Measurements from ENCODE around the gene UMAD1.

DNA sequence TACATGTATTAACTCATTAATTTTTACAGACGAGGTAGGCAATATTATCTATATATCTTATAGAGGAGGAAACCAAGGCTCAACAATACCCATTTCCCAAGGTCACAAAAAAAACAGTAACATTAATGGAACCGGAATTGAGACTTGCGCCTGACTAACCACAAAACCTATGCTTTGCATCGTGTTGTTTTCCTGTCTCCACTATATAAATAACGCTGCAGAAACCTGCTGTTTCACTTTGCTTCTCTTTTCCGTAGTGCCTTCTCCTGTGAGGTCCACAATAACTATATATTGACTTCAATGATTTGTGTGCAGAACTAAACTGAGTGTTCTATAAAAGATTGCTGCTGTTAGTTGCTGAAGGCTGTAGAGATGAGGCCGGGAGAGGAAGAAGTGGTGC lies 175.5 kb downstream of the UMAD1 start:
- TF ChIP-seq, protein P1, sequence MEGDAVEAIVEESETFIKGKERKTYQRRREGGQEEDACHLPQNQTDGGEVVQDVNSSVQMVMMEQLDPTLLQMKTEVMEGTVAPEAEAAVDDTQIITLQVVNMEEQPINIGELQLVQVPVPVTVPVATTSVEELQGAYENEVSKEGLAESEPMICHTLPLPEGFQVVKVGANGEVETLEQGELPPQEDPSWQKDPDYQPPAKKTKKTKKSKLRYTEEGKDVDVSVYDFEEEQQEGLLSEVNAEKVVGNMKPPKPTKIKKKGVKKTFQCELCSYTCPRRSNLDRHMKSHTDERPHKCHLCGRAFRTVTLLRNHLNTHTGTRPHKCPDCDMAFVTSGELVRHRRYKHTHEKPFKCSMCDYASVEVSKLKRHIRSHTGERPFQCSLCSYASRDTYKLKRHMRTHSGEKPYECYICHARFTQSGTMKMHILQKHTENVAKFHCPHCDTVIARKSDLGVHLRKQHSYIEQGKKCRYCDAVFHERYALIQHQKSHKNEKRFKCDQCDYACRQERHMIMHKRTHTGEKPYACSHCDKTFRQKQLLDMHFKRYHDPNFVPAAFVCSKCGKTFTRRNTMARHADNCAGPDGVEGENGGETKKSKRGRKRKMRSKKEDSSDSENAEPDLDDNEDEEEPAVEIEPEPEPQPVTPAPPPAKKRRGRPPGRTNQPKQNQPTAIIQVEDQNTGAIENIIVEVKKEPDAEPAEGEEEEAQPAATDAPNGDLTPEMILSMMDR (IDR thresholded peaks at IDR 0.05; ENCODE audit: borderline replicate concordance, extremely low read depth, low read length, poor library complexity, severe bottlenecking) = no peak
- TF ChIP-seq EZH2 (IDR thresholded peaks at IDR 0.05; ENCODE audit: borderline replicate concordance, low read depth, low read length, severe bottlenecking) = no peak

Data from DND-41 (cell line).